ENCODE data around the gene DPEP2.
"Not testable (repeated sequence)": the region's sequence is repeated elsewhere in the genome, so short reads cannot be mapped to it uniquely, and the experiment has no call there.

Gene DPEP2

DNA sequence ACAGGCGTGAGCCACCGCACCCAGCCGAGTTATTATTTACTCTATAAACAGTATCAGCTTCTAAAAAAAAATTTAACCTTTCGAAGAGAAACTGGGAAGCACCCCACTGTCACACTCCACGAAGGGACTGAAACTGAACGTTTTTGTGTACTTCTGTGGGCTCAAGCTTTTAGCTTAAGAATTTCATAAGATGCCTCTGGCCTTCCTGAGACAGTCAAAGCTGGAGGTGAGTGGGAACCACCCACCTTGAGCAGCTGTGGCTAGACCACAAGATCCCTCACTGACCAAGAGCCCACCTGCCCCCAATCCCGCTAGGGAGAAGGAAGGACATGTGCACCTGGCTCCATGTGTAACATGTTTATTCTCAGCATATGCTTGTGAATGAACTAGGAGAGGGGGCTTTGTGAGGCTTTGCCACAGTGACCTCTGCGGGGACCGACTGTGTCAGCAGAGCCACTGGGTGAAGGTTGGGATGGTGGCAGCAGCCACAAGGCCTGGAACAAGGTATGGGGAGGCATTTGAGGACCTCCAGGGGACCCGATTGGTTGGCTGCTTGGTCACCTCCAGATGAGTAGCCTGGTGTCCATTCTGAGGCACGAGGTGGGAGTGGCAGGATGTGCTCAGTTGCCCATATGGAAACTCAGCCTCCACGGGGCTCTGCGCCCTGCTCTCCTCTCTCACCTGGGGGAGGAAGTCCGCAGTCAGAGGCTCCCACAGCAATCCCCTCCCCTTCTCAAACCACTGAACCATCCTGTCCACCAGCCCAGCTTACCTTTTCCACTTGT, 23.8 kb downstream of the DPEP2 start:
- DNase-seq = no peak

DNA sequence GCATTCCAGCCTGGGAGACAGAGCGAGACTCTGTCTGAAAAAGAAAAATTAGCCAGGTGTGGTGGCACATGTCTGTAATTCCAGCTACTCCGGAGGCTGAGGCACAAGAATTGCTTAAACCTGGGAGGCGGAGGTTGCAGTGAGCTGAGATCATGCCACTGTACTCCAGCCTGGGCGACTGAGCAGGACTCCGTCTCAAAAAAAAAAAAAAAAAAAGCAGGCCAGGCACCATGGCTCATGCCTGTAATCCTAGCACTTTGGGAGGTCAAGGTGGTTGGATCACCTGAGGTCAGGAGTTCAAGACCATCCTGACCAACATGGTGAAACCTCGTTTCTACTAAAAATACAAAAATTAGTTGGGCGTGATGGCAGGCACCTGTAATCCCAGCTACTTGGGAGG, 27.0 kb downstream of the DPEP2 start:
- DNase-seq = not testable (repeated sequence)

DNA sequence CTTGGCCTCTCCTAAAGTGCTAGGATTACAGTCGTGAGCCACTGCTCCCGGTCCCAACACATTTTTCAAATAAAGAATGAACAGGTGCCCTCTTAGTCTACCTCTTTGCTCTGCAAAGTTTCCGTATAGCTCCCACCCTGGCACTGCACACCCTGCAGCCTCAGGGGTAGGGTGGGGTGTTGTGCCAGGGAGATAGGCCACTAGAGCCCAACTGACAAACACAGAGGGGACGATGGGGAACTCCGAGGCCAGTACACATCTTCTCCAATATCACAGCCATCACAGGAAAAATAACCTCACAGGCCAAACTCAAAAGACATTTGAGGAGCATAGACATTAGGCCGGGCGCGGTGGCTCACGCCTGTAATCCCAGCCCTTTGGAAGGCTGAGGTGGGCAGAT, 28.2 kb downstream of the DPEP2 start:
- DNase-seq = no peak

GRCh38 chr16:67969254-67970039, 29.8 kb downstream of the DPEP2 start:
- DNase-seq = peak; percentile 37

- DNase-seq = peak; percentile 91
These were observed 30.7 kb downstream of the DPEP2 start, which contains the start of gene SLC12A4 for GRCh38 chr16:67968400-67969253. TSS of gene SLC12A4 (minus strand) at chr16:67968637. CDS start at chr16:67968553, 84 bp downstream.

GRCh38 chr16:67967958-67968399, 31.3 kb downstream of the DPEP2 start:
- peak; percentile 31 for DNase-seq

- peak; percentile 40 for DNase-seq
These were observed 31.9 kb downstream of the DPEP2 start for GRCh38 chr16:67967183-67967957.

DNA sequence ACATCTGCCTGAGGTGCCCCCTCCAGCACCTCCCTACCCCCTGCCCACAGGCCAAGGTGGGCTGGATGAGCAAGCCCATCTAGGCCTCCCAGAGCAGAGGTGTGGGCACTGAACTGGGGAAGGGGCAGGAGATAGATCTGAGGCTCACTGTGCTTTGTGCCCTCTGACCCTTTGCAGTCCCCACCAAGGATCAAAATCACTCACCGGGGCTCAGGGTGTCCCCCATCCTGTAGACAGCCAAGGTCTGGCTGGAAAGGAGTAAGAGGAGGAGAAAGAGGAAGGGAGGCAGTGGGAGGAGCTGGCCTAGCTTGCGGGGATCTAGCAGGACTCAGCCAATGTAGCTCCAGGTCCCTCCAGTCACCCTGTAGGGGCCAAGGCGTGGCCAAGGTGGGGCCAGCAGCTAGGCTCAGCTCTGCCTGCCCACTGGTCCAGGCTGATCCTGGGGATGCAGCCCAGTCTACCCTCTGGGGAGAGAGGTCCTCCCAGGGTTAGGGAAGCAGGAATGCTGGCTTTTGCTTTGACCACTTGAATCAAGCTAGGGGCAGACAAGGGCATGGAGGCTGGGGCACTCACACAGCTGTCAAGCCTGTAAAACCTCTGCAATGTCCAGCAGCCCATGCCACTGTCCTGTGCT, 32.6 kb downstream of the DPEP2 start:
- DNase-seq = no peak

DNA sequence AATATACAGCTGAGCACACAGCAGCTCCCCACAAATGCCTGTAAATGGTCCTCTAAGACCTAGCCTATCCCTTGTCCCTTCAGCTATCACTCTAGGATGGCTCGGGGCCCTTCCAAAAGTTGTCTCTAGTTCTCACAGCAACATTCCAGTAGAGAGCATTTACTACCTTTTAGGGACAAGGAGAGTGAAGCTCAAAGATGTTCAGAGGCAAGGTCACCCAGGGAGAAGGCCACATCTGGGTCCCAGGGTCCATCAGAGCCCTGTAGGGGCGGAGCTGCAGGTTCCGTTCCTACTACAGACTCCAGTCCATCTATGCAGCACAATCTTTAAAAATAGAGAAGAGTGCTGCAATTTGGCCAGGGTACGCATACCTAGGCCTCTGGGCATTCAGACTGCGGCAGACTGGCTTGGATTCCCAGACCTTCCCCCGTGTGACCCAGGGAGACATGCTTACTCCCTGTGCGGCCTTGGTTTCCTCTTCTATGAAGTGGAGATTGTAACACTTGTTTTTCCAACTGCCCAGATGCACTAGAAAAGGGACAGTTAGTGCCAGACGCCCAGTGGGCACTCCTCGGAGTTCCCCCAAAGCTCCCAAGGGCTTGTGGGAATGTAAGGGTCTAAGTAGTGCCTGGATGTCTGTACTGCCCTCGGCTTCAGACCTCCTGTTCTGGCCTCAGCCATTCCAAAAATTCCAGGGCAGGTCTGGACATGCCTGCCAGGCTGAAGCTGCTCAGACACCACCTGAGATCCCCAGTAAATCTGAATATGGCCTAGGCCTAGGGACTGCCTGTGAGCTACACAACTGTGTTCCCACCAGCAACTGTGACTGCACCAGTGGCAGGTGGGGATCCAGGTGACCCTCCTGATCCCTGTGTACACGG, 33.4 kb downstream of the DPEP2 start:
- no peak for DNase-seq

GRCh38 chr16:67964477-67965131, 34.7 kb downstream of the DPEP2 start:
- no peak for DNase-seq

- no peak for DNase-seq
These were observed 35.5 kb downstream of the DPEP2 start for GRCh38 chr16:67963662-67964321.

DNA sequence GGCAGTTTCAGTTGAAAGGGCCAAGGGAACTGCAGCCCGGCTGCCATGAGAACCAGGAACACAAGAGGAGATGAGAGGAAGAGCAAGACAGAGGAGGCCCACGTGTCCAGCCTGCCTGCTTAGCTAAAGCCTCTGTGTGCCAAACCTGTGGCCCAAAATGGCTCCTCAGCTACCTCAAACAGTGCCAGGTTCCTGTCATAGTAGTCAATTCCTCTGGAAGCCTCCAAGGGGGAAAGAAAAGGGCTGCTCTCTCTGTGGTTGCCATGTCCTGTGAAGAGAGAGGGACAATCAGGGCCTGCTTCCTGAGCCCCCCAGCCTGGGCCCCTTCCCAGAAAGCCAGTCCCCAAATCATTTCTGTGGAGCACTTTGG, 36.0 kb downstream of the DPEP2 start:
- DNase-seq = no peak

- DNase-seq = no peak
These were observed 37.1 kb downstream of the DPEP2 start for GRCh38 chr16:67962135-67962534.

DNA sequence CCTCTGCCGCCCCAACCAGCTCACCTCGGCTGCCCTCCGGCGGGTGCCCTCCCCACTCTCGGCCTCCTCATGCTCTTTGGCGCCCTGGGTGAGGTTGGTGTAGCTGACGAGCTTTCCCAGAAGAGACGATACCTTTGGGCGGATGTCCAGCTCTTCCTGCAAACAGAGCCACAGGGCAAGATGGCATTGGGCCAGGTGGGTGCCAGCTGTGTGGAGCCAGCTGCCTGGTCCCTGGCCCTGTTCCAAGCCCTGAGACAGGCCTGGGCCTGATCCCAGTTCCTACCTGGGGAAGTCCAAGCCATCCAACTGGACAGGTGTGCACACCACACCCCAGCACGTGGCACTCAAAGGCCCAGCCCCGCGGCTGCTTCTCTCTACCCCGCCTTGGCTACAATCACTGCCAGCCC, 37.7 kb downstream of the DPEP2 start:
- DNase-seq = no peak

DNA sequence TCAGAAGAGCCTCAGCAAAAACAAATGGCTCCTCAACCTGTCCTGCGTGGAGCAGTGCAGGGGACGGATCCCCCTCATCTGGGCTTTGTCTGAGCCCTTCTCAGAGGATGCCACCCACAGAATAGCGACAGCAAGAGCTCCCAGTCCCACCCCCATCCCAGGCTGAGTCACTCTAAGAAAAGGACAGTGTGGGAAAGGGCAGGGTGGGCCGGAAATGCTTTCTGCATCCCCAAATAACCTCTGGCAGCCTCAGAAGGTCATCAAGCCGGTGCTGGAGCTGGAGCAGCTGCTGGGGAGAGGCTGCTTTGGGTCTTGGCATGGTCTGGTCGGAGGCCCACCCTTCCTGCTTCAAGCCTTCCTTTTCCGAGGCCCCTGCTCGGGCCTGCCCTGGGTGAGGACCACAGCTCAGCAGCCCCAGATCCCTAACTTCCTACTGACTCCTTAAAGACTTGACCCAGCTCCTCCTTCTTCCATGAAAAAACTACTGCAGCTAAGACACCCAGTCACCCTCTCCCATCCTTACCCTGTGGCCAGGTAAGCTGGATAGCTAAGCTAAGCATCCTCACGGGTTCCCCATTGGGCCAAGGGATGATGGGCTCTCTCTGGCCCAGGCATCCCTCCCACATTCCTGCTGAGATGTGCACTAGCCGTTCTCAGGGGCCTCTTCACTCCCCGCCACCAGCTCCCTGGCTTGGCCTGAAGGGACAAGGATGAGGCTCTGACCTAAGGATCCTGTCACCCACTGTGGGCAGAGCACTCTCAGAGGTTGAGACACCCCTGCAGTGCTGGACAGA, 39.6 kb downstream of the DPEP2 start:
- DNase-seq = no peak

- DNase-seq = no peak
These were observed 41.7 kb downstream of the DPEP2 start for GRCh38 chr16:67957622-67958021.

GRCh38 chr16:67954421-67955196, 44.7 kb downstream of the DPEP2 start:
- no peak for DNase-seq

Data from CD4-positive, alpha-beta T cell treated with Interleukin-17A for 1 hour (primary cell).